GM18873 (cell line): Measurements from ENCODE around the gene ME1.
"Not testable (repeated sequence)": the region's sequence is repeated elsewhere in the genome, so short reads cannot be mapped to it uniquely, and the experiment has no call there.

Experiments used
- ATAC-seq: cut with Tn5 transposase; IDR thresholded peaks from one replicate; pipeline ENCODE4 v1.9.1; 2021; ENCODE audit warnings: mild to moderate bottlenecking, moderate library complexity, moderate number of reproducible peaks; ENCODE audit not compliant: unreplicated experiment, low FRiP score

Gene ME1

GRCh38 chr6:83198486-83199172 is 232.2 kb downstream of the ME1 start:
- no peak for ATAC-seq

DNA sequence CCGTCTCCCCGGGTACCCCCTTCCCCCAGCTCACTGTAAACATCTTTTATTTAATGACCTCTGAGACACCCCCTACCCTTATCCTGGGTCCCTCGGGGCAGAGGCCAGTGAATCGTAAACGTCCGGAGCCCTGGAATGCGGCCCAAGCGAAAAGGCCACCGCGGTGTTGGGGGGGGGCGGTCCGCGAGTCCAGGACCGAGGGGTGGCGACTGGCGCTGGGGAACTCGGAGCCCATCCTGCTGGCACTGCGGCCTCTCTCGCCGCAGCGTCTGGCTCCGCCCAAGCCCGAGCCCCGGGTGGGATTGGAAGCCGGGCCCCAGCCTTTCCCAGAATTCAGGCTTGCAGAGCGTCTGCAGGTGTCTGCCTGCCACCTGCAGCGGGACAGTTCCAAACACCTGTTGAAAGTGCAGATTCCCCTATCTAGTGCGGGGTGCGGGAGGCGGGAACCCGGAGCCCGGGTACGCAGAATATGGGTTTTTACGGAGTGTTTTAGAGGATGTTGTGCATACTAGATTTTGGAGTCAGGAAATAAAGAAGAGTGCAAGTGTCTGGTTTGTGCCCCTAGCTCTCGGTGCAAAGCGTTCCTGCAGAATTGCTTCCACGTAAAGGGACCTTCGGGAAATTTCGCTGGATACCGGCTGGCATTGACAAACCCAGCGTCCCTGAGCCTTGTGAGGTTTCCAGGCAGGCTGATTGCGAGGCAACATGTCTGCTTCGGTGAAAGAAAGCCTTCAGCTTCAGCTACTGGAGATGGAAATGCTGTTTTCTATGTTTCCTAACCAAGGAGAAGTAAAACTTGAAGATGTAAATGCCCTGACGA is 236.9 kb downstream of the ME1 start:
- peak; percentile 9 for ATAC-seq

DNA sequence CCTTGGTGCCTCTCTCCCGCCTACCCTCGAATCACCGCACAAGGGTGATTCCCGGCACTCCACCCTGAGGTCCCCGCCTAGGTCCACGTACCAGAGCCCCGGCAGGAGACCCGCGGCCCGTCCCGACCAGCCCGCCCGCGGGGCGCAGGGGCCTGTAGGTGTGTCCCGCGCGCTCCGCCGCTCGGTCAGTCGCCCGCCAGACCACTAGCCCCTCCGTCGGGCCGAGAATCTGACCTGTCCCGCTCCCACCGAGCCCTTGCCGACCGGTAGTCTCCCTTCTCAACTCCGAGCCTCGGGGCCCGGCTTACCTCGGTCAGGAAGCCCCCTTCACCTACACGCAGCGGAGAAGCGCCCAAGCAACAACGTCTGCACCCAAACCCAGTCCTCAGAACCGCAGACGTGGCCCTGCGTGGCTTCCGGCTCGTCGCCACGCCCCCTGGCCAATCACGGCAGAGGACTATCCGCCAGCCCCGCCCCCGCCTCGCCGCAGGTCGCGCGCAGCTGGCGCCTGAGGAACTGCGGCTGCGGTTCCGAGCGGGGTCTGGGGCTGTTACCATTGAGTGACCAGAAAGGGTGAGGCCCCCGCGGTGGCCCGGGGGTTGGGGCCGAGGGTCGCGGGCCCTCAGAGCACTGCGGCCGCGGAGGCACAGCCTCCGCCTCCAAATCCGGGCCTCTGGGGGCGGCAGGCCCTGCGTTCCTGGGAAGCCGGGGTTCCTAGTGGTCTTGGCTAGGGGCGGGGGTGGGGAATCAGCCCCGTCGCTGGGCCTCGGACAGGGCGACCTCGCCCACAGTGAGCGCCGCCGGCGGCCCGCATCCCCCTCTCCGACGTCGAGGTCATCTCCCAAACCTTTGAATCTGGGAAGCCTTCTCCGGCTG is 237.7 kb downstream of the ME1 start, which contains the start of the genes PGM3 and RWDD2A:
TSS of gene PGM3 (minus strand) at position 395 of the 876 bp plus-strand sequence. CDS start 2,253 bp downstream, outside the sequence.
TSS of gene RWDD2A (plus strand) at position 487 of the 876 bp plus-strand sequence. CDS start 1,095 bp downstream, outside the sequence.
- ATAC-seq, result peak; percentile 94

GRCh38 chr6:83192456-83192855 is 238.4 kb downstream of the ME1 start:
- no peak for ATAC-seq

GRCh38 chr6:83191974-83192373 is 238.9 kb downstream of the ME1 start:
- ATAC-seq, result not testable (repeated sequence)

- ATAC-seq, result no peak
These were observed 240.2 kb downstream of the ME1 start for GRCh38 chr6:83190626-83191025.

- no peak for ATAC-seq
These were observed 242.3 kb downstream of the ME1 start for GRCh38 chr6:83188501-83188900.

DNA sequence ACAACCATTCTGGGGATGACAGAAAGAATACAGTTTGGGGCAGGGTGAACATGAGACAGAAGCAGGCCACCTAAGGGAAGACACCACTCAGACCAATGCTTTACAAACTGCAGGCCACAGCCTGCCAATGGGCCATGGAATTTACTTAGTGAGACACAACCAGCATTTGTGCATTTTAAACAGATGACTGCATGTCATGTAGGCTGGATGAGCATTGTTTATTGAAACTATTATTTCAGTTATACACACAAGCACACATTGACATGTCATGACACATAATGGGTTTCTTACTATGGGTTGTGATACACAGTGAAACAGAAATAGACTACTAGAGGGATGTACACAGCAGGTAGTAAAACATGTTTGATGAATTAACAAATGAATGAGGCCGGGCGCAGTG is 245.8 kb downstream of the ME1 start:
- ATAC-seq, result no peak

DNA sequence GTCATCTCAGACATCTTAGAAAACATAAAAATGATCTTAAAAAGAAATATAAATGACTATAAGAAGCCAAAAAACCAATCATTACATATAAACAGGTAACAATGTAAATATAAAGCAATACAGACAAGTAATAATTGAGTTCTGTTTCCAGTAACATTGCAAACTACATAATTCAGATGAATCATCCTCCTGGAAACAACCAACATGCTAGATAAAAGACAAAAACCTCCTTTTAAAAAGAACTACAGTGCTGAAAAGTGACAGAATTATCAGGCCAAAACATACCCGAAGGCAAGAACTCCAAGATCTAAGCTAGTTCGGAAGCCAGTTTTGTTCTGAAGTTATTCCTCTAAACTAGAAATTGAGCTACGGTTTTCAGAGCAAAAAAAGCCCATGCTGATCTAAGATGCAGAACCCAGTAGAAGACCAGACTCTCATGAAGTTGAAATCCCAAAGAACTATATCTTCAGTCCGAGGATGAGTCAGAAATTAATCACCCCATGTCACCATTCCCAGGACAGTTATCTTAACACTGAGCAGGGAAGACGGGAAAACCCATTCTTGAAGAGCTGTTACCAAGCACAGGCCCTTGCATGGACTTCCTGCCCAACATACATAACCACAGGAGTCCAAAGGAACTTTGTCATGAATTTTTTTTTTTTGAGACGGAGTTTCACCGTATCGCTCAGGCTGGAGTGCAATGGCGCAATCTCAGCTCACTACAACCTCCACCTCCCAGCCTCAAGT is 247.6 kb downstream of the ME1 start:
- ATAC-seq, result no peak

- ATAC-seq, result no peak
These were observed 248.7 kb downstream of the ME1 start for GRCh38 chr6:83182114-83182513.

DNA sequence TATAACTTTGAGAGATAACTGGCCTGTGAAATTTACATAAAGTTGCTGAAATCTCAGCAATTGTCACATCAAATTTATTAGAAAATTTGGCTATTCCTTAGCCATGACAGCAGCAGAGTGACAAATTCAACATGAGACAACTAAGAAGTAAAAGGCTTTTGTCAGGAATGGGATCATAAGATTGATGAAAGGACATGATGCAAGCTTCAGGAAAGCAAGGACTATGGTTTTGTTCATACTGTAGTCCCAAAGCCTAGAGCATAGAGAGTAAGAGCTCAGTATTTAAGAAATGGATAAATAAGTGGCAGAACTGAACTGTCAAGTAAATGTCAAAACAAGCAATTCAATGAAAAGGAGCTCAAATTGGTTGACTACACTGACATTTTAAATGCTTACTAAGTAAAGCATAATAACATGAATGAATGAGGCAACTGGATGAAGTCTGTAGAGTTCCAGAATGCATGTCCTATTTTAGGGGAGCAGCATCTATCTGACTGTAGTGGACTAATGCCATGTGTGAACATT is 250.4 kb downstream of the ME1 start:
- ATAC-seq, result no peak

DNA sequence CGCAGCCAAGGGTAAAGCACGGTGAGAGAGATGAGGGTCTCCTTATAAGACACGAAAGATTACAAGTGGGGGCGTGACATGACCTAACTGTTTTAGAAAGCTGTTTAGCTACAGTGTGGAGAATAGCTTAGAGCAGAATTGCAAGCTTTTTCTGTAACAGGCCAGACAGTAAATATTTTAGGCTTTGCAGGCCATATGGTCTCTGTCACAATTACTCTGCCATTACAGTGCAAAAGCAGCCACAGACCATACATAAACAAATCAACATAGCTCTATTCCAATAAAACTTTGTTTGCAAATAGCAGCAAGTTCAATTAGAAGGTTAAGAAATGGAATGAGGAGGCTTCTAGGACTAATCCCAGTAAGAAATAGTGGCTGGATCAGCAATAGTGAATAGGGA is 254.6 kb downstream of the ME1 start:
- ATAC-seq, result no peak

DNA sequence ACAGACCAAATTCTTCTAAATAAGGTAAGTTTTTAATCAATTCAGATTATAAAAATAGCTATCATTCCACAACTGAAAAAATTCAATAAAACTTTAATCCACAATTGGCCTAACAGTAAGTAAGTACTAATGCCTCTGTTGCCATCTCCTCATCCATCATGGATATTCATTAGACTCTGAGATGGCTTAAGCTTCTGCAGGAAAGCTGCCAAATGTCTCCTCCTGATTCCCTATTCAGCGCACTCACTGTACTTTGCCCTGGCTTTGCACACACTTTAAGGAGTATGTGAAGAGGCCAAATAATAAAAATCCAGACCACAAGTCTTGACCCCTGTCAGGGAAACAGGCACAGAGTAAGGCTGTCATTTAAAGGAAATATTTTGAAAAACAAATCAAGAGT is 261.3 kb downstream of the ME1 start:
- ATAC-seq, result no peak

DNA sequence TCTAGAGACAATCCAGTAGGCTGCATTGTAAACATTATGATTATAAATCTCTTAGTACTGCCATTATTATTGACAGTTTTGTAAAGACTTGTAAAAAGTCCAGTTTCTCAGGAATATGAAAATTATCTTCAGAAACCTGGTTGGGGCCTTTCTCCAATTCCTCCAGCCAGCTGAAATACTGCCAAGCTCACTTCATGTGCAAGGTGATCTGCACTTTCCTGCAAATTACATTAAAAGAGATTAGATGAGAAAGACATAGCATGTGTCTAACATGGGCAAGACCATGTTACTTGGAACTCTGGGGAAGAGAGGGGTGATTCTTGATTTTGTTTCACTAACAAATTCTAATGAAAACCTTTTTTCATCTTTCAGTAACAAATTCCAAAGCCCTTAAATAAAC is 261.7 kb downstream of the ME1 start:
- no peak for ATAC-seq

DNA sequence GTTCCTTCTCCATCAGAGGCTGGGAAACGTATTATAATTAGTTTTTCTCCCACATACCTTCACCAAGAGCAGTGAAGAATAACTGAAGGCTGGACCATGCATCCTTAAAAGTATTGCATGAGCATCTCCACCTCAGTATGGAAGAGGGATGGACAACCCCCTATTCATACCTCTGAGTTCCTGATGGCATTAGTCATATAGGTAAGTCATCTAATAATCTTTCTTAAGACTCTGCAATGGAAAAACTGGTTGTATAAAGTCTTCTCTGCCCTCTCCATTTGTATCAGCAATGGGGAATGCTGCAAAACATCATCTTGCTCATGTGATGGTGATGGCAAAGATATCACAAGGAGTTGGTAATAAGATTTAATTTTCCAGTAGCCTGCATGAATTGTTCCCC is 262.3 kb downstream of the ME1 start:
- ATAC-seq, result no peak

GRCh38 chr6:83167726-83168278 is 263.0 kb downstream of the ME1 start:
- no peak for ATAC-seq
